Stimulated activated CD8-positive, alpha-beta memory T cell treated with anti-CD3 and anti-CD28 coated beads, Interleukin-4, amount 100 ng/mL, for 1 hour (primary cell): ENCODE data around the gene GPRC5C.
"Not testable (repeated sequence)": the region's sequence is repeated elsewhere in the genome, so short reads cannot be mapped to it uniquely, and the experiment has no call there.

Experiments used
- DNase-seq, 2 donors: peaks; one replicate each; pipeline ENCODE4 v3.0.0-alpha.2; 2020; ENCODE audit warnings: low read depth in 2 of 2, low spot score in 1 of 2

The GPRC5C gene

DNA sequence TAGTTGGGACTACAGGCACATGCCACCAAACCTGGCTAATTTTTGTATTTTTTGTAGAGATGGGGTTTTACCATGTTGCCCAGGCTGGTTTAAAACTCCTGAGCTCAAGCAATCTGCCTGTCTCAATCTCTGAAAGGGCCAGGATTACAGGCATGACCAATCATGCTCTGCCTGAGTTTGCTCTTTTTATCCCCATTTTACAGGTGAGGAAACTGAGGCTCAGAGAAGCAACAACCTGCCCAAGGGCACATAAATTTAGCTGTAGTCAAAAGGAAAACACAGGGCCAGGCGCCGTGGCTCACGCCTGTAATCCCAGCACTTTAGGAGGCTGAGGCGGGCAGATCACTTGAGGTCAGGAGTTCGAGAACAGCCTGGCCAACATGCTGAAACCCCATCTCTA lies 26.6 kb upstream of the GPRC5C start:
- not testable (repeated sequence) for DNase-seq

DNA sequence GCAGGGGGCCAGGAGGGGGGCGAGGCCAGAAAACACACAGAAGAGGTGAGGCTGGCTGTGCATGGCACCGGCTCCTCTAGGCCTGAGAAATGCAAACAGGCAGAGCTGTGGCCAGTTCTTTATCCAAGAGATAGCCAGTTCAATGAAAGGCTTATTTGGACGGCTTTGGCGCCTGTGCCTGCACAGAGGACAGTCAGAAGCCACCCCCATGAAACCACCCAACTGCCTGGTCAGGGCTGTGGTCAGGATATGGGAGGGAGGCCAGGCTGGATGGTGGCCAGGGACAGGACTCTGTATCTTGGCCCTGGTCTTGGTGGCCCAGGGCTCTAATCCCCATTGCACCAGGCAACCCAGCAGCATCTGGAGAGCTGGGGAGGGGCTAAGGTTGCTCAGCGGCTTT lies 24.5 kb upstream of the GPRC5C start:
- no peak for DNase-seq

DNA sequence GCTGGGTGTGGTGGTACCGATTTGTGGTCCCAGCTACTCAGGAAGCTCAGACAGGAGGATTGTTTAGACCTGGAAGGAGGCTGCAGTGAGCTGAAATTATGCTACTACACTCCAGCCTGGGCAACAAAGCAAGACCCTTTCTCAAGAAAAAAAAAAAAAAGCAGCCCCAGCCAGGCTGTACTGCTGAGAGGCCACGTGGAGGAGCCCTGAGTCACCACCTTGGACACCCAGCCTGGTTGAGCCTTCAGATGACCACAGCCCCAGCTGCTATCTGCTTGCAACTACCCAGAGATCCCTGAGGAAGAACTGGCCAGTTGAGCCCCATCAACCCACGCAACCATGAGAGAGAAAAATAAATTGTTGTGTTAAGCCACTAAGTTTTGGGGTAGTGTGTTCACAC lies 23.6 kb upstream of the GPRC5C start:
- no peak for DNase-seq

DNA sequence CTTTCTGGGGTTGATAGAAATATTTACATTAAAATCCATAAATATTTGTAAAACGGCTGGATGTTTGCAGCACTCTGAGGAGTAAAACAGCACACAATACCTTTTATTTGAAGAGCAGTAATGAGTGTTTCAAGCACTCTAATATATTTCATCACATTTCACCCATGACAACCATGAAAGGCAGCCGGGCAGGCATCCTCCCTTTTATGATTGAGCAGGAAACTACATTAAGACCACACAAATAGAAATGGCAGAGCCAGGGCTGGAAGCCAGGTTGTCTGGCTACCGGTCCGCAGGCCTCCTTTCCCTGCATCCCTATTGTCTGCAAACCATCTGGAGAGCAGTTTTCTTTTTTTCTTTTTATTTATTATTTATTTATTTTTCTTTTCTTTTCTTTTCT lies 23.1 kb upstream of the GPRC5C start:
- DNase-seq = no peak

DNA sequence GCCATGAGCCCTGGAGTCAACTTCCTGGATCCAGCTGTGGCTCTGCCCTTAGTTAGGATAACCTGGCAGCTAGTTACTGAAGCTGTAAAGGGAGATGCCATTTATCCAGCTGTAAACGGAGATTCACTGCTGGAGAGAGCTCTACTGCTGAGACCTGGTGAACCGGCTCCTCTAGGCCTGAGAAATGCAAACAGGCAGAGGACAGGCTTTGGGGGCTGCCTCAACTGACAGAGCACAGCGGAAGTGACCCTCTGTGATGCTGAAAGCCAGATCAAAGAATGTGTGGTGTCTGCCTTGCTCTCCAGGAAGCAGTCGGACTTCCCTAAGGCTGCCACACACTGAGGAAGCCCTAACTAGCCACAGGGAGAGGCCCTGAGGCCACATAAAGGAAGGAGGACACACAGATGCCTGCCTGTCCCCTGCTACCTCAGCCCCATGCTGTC lies 21.9 kb upstream of the GPRC5C start:
- no peak for DNase-seq

DNA sequence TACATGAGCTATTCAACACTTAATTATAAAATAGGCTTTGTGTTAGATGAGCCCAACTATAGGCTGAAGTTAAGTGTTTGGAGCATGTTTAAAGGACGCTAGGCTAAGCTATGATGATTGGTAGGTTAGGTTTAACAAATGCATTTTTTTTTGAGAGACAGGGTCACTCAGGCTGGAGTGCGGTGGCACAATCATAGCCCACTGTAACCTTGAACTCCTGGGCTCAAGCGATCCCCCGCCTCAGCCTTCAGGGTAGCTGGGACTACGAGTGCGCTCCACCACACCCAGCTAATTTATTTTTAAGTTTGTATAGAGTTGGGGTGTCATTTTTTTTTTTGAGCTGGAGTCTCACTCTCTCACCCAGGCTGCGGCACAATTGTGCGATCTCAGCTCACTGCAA lies 19.3 kb upstream of the GPRC5C start:
- DNase-seq = no peak

DNA sequence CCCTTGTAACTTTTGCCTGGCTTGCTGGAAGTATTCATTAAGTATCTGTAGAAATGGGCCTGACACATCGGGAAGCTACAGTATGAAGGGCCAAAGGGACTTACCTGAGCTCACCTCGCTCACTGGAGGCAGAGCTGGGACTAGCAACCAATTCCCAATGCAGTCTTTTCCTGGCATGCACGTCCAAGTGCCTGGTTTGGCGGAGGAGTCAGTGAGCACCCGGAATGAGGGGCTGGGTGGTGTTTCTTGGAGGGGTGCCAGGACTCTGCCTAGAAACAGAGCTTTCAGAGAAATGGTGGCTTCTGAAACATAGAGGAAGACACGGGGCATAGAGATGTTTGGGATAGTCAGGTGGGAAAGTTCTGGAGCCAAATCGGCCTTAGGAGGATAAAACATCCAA lies 18.4 kb upstream of the GPRC5C start:
- no peak for DNase-seq

DNA sequence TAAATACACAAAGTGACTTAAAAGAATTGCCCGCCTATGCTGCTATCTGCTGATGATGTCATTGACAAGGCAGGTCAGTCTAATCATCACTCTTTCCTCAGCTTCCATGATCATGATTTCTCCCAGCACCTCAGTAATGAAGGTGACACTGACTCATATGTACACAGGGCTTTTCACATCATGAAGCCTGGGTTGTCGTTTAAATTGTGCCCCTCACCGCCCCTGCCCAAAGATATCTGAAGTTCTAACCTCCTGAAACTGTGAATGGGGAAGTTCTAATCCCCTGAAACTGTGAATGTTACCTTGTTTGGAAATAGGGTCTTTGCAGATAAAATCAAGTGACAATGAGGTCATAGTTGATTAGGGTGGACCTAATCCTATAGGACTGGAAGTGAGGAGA lies 17.4 kb upstream of the GPRC5C start:
- DNase-seq = no peak

DNA sequence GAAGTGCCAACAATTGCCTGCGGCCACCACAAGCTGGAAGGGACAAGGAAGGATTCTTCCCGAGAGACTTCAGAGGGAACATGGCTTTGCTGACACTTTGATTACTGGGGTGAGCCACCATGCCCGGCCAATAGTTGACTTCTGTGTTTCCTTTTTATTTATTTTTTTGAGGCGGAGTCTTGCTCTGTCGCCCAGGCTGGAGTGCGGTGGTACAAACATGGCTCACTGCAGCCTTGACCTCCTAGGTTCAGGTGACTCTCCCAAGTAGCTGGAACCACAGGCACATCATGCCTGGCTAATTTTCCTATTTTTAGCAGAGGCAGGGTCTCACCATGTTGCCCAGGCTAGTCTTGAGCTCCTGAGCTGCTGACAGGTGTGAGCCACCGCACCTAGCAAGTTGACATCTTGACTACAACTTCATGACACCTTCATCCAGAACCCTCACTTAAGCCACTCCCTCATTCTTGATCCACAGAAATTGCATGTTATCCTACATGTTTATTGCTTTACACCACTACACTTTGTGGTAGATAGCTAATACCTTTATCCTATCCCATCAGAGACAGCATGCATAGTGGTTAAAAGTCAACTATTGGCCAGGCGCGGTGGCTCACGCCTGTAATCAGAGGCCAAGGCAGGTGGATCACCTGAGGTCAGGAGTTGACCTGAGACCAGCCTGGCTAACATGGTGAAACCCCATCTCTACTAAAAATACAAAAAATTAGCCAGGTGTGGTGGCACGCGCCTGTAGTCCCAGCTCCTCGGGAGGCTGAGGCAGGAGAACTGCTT lies 16.1 kb upstream of the GPRC5C start:
- DNase-seq = no peak

DNA sequence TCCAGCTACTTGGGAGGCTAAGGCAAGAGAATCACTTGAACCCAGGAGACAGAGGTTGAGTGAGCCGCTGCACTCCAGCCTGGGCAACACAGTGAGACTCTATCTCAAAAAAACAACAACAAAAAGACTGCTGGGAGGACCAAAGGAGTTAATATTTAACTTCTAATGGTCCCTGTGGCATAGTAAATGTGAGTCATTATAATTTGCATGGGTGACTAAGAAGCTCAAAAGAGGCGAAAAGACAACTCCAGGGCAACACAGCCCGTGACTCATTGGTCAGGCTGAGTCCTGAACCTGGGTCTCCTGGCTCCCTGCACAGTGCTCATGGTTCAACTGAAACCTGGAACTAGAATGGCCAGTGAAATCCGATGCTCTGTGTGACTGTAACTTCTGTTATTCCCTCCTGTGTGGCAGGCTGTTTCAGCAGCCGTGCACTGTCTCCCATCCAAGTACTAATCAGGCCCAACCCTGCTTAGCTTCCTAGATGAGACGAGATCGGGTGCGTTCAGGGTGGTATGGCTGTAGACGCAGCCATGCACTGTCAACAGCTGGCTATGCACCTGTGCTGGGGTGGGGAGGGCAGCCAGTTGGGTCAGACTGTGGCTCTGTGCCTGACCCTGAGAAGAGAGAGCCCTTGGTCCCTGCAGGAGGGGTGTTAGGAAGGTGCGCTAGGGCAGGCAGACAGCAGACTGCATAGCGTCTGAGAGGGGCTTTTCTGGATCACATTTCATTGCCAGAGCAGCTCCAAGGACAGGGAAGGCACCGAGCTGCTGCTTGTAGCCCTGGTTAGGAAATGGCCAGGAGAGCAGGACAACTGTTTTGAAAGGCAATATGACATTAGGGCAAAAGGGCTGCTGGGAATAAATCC lies 14.5 kb upstream of the GPRC5C start:
- DNase-seq = no peak

DNA sequence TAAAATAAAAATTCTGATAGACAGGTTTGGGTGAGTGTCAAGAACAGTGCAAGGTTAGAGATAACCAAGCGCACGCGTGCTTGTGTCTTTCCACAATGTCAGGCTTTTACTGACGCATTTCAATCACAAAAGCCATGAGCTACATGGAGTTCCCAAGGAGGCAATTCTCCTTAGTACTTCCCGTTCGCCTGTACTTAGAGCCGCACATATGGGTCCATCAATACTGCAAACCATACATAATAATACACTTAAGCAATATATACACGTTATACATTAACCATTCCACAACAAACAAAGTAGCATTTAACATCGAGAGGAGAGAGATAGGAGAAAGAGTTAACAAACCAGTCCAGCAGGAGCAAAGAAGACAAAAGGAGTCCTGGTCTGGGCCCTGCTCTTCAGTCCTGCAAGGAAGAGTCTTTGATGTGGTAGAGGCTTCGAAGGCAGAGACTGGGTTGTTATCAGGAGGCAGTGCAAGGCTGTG lies 11.9 kb upstream of the GPRC5C start:
- DNase-seq = no peak

DNA sequence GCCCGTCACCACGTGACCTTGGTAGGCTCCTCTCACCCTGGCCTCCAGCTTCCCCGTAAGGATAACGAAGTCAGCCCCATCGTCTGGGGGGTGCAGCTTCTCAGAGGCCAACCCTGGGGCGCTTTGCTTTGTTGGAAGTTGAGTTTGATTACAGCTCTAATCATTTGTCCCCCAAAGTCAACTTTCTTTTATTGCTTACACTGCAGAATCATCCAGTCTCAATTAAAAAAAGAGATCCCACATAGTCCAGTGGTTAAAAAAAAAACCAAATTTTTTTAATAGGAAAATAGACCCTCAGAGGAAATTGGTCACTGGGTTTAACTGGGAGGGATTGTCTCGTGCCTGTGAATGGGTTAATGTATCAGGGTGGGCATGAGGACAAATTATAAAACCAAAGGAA lies 7.8 kb upstream of the GPRC5C start:
- no peak for DNase-seq

DNA sequence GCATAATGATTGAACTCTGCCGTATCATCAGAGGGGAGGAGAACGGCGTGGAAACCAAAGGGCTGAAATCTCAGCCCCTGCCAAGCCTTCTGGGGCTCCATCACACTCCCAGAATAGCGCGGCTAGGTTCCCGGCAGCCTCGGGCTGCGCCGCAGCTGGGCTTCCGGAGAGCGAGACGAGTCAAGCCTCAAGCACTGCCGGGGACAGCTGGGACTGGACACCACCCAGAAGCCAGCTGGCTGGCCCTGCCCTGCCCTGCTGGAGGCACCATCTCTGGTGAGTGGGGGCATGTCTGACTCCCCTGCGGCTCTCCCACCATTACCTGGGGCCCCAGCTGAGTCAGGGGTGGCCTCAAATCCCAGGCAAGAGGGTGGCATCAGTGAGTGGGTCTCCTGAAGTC lies 7.2 kb upstream of the GPRC5C start:
- no peak for DNase-seq

DNA sequence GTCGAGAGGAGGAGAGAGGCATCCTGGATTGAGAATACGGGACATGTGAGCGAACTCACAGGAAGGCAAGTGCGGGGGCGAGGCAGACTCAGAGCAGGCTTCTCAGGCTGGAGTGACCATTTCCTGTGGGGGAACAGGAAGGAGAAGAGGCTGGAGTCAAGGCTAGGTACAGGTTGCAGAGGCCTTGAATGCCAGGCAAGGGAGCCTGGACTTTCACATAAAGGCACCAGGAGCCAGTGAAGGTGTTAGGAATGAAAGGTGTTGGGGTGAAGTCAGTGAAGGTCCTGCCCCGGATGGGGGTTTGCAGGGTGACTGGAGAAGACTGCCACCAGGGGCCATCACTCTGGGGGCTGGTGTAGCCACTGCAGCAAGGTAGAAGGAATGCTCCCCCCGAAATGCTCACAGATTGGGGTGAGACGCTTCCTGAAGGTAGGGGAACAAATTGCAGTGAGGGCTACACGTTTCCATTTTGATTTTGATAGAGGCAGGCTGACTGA lies 5.3 kb upstream of the GPRC5C start:
- no peak for DNase-seq

DNA sequence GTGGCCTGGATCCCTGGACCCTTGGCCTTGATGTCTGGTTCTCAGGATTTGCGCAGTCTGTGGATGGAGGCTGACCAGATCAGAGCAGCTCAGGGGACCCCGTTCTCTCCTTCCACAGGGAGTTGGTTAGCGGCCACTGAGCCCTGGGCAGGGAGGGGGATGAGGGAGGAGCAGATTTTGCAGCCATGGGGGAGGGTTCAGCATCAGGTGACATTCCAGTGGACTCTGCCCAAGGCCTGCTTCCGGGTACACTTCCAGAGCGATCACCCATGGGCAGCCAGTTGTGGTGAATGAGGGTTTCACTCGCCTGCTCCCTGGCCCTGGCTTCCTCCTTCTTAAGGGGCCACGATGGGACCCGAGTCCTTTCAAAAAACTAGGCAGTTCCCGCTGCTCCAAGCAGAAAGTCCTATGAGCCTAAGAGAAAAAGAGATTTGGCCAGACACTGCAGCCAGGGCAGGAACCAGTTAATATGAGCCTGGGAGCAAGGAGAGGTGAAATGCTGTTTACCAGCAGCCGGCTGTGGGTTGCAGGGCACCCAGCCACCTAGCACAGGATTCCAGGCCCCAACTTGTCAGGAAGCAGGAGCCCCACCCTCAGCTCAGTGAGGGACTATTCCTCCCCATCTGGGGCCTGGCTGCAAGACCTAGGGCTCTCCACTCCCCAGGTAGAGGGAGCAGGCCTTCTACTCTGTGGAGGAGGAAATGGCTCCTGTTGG lies 4.7 kb upstream of the GPRC5C start:
- DNase-seq = no peak

DNA sequence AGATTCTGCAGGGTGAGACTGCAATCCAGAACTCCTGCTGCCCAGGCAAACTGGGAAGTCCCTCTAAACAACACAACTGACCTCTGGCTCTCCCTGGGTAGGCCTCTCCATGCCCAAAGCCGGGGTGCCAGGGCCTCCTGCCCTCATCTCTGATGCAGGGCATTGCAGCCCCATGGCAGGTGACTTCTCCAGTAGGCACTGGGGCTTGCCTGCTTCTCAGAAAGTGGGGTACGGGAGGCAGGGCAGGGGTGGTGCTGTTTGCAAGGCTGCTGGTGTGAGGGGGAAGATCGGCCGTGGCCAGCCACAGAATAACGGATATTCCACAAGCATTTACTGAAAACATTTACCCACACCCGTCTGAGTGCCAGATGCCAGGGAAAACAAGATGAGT lies 4.1 kb upstream of the GPRC5C start:
- DNase-seq = no peak

DNA sequence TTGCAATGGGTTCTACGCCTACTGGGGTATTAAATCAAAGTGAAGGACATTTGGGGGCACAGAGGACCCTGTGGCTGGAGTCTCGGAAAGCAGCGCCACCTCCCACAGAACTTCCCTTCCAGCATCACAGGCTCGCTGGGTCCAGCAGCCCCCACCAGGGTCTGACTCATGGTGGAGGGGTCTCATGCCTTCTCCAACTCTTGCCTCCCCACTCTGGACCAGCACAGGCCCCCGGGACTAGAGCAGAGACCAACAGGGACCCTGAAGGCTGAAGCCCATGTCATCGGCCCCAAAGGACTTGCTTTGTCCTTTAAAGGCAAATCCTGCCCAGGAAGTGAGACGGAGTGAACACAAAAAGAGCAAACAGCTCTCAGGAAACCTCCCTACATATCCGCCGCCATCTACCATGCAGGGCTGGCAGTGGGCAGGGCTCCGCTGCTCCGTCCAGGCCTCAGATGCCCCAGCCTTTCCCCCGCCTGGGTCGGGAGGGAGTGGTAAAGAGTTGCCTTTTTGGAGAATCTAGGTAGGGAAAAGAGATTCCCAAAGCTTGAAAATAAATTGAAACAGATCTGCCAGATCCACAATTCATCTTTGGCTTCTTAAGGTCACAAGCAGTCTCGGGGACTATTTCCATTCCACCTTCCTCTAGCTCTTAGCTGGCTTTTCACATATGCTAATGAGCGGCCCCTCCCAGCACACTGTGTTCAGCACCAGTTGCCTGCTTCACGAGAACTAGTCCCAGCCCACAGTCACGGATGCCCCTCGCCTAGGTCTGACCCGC lies 2.1 kb upstream of the GPRC5C start:
- no peak for DNase-seq

DNA sequence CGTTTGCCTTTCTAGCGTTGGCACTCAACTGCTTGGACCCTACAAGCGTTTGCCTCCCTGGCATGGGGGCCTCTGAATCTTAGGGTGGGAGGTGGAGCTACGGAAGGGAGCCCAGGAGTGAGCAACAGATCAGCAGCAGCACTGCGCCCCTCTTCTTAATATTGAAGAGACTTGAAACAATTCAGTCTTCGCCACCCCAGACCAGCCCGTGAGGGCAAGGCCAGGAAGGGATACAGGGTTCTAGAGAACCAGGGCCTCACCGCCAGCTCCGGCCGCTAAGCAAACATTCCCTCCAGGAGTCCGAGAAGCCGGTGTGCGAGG lies 1.5 kb upstream of the GPRC5C start:
- DNase-seq = no peak

DNA sequence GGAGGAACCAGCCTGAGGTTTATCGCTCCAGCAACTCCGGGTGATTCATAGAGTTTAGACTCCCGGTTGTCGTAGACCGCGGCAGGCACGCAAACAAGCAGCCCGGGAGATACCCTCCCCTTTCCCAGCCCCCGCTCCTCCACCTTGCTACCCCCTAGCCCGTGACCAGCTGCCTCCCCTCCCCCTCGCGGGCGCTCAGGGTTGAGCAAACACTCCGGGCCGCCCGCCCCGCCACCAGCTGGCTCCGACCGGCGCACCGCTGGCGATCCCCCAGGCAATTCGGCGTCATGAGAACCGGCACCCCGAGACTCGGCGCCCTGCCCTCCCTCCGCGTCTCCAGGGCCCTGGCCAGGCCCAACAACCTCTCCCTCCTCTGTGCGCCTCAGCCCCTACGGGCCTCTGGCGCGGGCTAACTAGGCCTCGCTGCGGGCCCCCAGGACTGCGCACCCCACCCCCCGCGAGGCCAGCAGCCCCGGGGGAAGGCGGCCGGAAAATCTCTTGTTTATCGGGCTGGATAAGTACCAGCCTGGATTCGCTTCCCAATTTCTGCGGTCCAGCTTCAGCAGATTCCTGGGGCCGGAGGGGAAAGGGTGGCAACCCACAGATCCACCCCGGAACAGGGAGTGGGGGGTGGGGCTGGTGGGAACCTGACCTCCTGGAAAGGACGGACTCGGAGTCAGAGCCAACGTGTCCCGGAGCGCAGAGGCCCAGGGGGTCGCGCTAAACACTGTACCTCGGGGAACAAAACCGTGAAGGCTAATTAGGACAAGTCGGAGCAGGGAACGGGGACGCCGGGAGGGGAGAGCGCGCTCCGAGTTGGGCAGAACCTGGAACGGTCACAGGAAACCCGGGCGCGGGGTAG lies 951 bp upstream of the GPRC5C start:
- DNase-seq = no peak

DNA sequence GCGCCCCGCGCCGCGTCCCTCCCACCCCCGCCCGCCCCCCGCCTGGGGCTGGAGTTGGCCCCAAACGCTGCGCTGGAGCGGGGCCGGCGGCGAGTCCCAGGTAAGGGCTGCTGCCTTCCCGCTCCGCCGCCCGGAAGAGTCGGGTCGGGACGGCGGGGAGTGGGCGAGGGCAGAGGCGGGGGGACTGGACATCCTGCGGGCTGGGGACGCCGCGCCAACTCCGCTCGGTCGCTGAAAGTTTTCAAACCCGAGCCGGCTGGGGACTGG lies 469 bp downstream of the GPRC5C start:
- DNase-seq = no peak
